HEK293 (cell line): Measurements from ENCODE around the gene PRKCZ.

Experiments
- EGR2 ChIP-seq: fragments of 450-650 bp; formaldehyde crosslinking; IDR thresholded peaks from 2 replicates; pipeline ENCODE4 v1.5.1; 2016; ENCODE audit warnings: low read depth, missing biosample characterization, missing genetic modification characterization
- FEZF1 ChIP-seq: fragments of 450-650 bp; formaldehyde crosslinking; IDR thresholded peaks from 2 replicates; pipeline ENCODE4 v1.5.1; 2016; ENCODE audit warnings: missing biosample characterization, missing genetic modification characterization
- TRIM28 ChIP-seq: IDR thresholded peaks from 2 replicates; pipeline ENCODE4 v1.6.1; 2011; ENCODE audit warnings: low read length, control low read depth, borderline replicate concordance
- YY2 ChIP-seq: fragments of 450-650 bp; formaldehyde crosslinking; IDR thresholded peaks from 2 replicates; pipeline ENCODE4 v1.5.1; 2016; ENCODE audit warnings: missing biosample characterization, missing genetic modification characterization
- ZBTB1 ChIP-seq: fragments of 450-650 bp; formaldehyde crosslinking; IDR thresholded peaks from 2 replicates; pipeline ENCODE4 v1.5.1; 2016; ENCODE audit warnings: missing biosample characterization, missing genetic modification characterization
- ZBTB17 ChIP-seq: fragments of 450-650 bp; formaldehyde crosslinking; IDR thresholded peaks from 2 replicates; pipeline ENCODE4 v1.5.1; 2016; ENCODE audit warnings: missing biosample characterization, missing genetic modification characterization
- ZBTB7A ChIP-seq: fragments of 450-650 bp; formaldehyde crosslinking; IDR thresholded peaks from 2 replicates; pipeline ENCODE4 v1.5.1; 2016; ENCODE audit warnings: low read depth, missing biosample characterization, missing genetic modification characterization
- ZIC2 ChIP-seq: fragments of 450-650 bp; formaldehyde crosslinking; IDR thresholded peaks from 2 replicates; pipeline ENCODE4 v1.5.1; 2016; ENCODE audit warnings: missing biosample characterization, missing genetic modification characterization
- ZNF10 ChIP-seq: fragments of 450-650 bp; formaldehyde crosslinking; IDR thresholded peaks from 2 replicates; pipeline ENCODE4 v1.5.1; 2017; ENCODE audit warnings: missing biosample characterization, missing genetic modification characterization
- ZNF16 ChIP-seq: fragments of 450-650 bp; formaldehyde crosslinking; IDR thresholded peaks from 2 replicates; pipeline ENCODE4 v1.5.1; 2016; ENCODE audit warnings: low read depth, missing biosample characterization, missing genetic modification characterization
- ZNF211 ChIP-seq: fragments of 450-650 bp; formaldehyde crosslinking; IDR thresholded peaks from 2 replicates; pipeline ENCODE4 v1.5.1; 2016; ENCODE audit warnings: low read depth, missing biosample characterization, missing genetic modification characterization
- ZNF302 ChIP-seq: fragments of 450-650 bp; formaldehyde crosslinking; IDR thresholded peaks from 2 replicates; pipeline ENCODE4 v1.5.1; 2016; ENCODE audit warnings: missing biosample characterization, missing genetic modification characterization, low read depth
- ZNF335 ChIP-seq: fragments of 450-650 bp; formaldehyde crosslinking; conservative IDR thresholded peaks from 2 replicates; pipeline ENCODE4 v1.5.1; 2016; ENCODE audit warnings: missing biosample characterization, missing genetic modification characterization
- ZNF354C ChIP-seq: fragments of 450-650 bp; formaldehyde crosslinking; IDR thresholded peaks from 2 replicates; pipeline ENCODE4 v1.5.1; 2016; ENCODE audit warnings: missing biosample characterization, missing genetic modification characterization, low read depth, borderline replicate concordance
- ZNF391 ChIP-seq: fragments of 450-650 bp; formaldehyde crosslinking; IDR thresholded peaks from 2 replicates; pipeline ENCODE4 v1.5.1; 2016; ENCODE audit warnings: low read depth, missing biosample characterization, missing genetic modification characterization, borderline replicate concordance
- ZNF426 ChIP-seq: fragments of 450-650 bp; formaldehyde crosslinking; IDR thresholded peaks from 2 replicates; pipeline ENCODE4 v1.5.1; 2017; ENCODE audit warnings: missing biosample characterization, missing genetic modification characterization, mild to moderate bottlenecking, inconsistent platforms, moderate library complexity
- ZNF473 ChIP-seq: fragments of 450-650 bp; formaldehyde crosslinking; IDR thresholded peaks from 2 replicates; pipeline ENCODE4 v1.5.1; 2017; ENCODE audit warnings: missing biosample characterization, missing genetic modification characterization
- ZNF555 ChIP-seq: fragments of 450-650 bp; formaldehyde crosslinking; conservative IDR thresholded peaks from 2 replicates; pipeline ENCODE4 v1.5.1; 2017; ENCODE audit warnings: missing biosample characterization, mild to moderate bottlenecking, missing genetic modification characterization, inconsistent platforms
- ZNF561 ChIP-seq: fragments of 450-650 bp; IDR thresholded peaks from 2 replicates; pipeline ENCODE4 v1.5.1; 2018; ENCODE audit warnings: missing biosample characterization, missing genetic modification characterization, borderline replicate concordance
- ZNF670 ChIP-seq: fragments of 450-650 bp; formaldehyde crosslinking; IDR thresholded peaks from 2 replicates; pipeline ENCODE4 v1.5.1; 2016; ENCODE audit warnings: missing biosample characterization, missing genetic modification characterization, low read depth
- ZNF707 ChIP-seq: fragments of 450-650 bp; formaldehyde crosslinking; IDR thresholded peaks from 2 replicates; pipeline ENCODE4 v1.5.1; 2016; ENCODE audit warnings: missing biosample characterization, missing genetic modification characterization
- ZNF76 ChIP-seq: fragments of 450-650 bp; formaldehyde crosslinking; IDR thresholded peaks from 2 replicates; pipeline ENCODE4; 2016; ENCODE audit warnings: low read depth, missing biosample characterization, missing genetic modification characterization, borderline replicate concordance
- ZNF792 ChIP-seq: fragments of 450-650 bp; formaldehyde crosslinking; IDR thresholded peaks from 2 replicates; pipeline ENCODE4 v1.5.1; 2016; ENCODE audit warnings: missing biosample characterization, missing genetic modification characterization
- ZNF830 ChIP-seq: fragments of 450-650 bp; IDR thresholded peaks from 2 replicates; pipeline ENCODE4 v1.5.0; 2018; ENCODE audit warnings: missing biosample characterization, missing genetic modification characterization, low read depth, mild to moderate bottlenecking, moderate library complexity
- ZSCAN30 ChIP-seq: fragments of 450-650 bp; IDR thresholded peaks from 2 replicates; pipeline ENCODE4 v1.5.1; 2018; ENCODE audit warnings: missing biosample characterization, mild to moderate bottlenecking, missing genetic modification characterization, moderate library complexity
- TF ChIP-seq, protein P1 (sequence below): fragments of 450-650 bp; formaldehyde crosslinking; optimal IDR thresholded peaks from 2 replicates; pipeline ENCODE3; 2016; ENCODE audit warnings: missing biosample characterization, mild to moderate bottlenecking, missing genetic modification characterization
- TF ChIP-seq, protein P2 (sequence below): fragments of 450-650 bp; formaldehyde crosslinking; IDR thresholded peaks from 2 replicates; pipeline ENCODE4 v1.5.1; 2017; ENCODE audit warnings: missing biosample characterization, mild to moderate bottlenecking, missing genetic modification characterization, moderate library complexity
- TF ChIP-seq, protein P3 (sequence below): fragments of 450-650 bp; formaldehyde crosslinking; IDR thresholded peaks from 2 replicates; pipeline ENCODE4 v1.5.1; 2016; ENCODE audit warnings: missing biosample characterization, missing genetic modification characterization
- TF ChIP-seq, protein P4 (sequence below): fragments of 450-650 bp; formaldehyde crosslinking; IDR thresholded peaks from 2 replicates; pipeline ENCODE4 v1.5.1; 2016; ENCODE audit warnings: missing biosample characterization, missing genetic modification characterization
- TF ChIP-seq, protein P5 (sequence below): fragments of 450-650 bp; formaldehyde crosslinking; IDR thresholded peaks from 2 replicates; pipeline ENCODE4 v1.5.1; 2016; ENCODE audit warnings: missing biosample characterization, missing genetic modification characterization, borderline replicate concordance

The PRKCZ gene

DNA sequence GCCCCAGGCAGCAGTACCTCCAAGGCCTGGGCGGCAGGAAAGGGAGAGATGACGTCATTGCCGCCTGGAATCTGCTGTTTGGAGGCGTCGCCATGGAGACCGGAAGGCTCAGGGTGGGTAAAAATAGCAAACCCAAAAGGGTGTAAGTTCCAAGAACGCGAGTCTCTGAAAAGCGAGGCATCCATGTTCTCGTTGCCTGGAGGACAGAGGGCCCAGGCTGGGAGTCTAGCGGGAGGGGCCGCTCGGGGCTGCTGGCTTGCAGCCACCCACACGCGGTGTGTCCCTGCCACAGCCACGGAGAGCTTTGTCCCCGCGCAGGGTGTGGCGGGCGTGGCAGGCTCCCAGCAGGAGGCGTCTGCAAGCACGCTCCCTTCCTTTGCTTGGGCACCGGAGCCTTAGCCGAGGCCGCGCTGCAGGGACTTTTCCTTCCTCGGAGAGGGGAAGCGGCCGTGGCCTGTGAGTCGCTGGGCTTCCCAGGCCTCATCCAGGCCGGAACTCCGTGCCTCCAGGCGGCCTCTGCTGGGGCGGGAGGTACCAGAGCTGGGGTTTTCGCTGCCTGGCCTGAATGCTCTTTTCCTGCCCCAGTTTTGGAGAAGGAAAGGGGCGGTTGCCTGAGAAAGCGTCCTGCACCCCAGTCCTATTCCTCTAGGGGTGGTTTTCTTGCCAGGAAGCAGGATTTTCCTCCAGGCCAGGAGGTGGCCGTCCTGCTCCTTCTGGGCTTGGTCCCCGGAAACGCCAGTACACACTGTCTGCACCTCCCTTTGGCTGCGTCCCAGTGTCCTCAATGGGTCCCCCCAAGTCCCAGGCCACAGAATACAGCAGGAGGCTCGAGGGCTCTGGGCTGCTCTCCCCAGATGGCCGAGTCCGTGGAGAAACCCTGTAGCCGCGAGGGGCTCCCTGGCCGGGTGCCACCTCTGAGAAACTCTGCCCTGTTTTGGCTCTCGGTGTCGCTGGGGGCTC lies 162.6 kb downstream of the PRKCZ start (continued):
- TF ChIP-seq ZNF354C (tag by site-specific recombination), result no peak
- no peak for TF ChIP-seq ZNF670
- no peak for TF ChIP-seq ZNF302 (tag by site-specific recombination)
- TF ChIP-seq, protein P1, sequence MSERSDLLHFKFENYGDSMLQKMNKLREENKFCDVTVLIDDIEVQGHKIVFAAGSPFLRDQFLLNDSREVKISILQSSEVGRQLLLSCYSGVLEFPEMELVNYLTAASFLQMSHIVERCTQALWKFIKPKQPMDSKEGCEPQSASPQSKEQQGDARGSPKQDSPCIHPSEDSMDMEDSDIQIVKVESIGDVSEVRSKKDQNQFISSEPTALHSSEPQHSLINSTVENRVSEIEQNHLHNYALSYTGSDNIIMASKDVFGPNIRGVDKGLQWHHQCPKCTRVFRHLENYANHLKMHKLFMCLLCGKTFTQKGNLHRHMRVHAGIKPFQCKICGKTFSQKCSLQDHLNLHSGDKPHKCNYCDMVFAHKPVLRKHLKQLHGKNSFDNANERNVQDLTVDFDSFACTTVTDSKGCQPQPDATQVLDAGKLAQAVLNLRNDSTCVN (tag by site-specific recombination), result peak; percentile 58
- TF ChIP-seq ZNF391 (tag by site-specific recombination), result peak; percentile 31; the same call in 1 of the 2 replicates
- TF ChIP-seq ZBTB17, result peak; percentile 83
- no peak for TF ChIP-seq ZNF707 (tag by site-specific recombination)
- TF ChIP-seq ZBTB7A, result no peak
- TF ChIP-seq ZNF426 (tag by site-specific recombination), result no peak
- TF ChIP-seq EGR2 (tag by site-specific recombination), result peak; percentile 55
- no peak for TF ChIP-seq ZBTB1 (tag by site-specific recombination)
- peak; percentile 92 for TF ChIP-seq FEZF1 (tag by site-specific recombination)
- TF ChIP-seq ZNF10 (tag by site-specific recombination), result no peak
- TF ChIP-seq, protein P2, sequence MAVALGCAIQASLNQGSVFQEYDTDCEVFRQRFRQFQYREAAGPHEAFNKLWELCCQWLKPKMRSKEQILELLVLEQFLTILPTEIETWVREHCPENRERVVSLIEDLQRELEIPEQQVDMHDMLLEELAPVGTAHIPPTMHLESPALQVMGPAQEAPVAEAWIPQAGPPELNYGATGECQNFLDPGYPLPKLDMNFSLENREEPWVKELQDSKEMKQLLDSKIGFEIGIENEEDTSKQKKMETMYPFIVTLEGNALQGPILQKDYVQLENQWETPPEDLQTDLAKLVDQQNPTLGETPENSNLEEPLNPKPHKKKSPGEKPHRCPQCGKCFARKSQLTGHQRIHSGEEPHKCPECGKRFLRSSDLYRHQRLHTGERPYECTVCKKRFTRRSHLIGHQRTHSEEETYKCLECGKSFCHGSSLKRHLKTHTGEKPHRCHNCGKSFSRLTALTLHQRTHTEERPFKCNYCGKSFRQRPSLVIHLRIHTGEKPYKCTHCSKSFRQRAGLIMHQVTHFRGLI, result peak; percentile 57
- TF ChIP-seq ZNF211 (tag by site-specific recombination), result no peak
- TF ChIP-seq, protein P3, sequence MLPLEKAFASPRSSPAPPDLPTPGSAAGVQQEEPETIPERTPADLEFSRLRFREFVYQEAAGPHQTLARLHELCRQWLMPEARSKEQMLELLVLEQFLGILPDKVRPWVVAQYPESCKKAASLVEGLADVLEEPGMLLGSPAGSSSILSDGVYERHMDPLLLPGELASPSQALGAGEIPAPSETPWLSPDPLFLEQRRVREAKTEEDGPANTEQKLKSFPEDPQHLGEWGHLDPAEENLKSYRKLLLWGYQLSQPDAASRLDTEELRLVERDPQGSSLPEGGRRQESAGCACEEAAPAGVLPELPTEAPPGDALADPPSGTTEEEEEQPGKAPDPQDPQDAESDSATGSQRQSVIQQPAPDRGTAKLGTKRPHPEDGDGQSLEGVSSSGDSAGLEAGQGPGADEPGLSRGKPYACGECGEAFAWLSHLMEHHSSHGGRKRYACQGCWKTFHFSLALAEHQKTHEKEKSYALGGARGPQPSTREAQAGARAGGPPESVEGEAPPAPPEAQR (tag by site-specific recombination), result 0 out of 2 replicates have a peak, but pooled peaks have one; percentile 12
- no peak for TF ChIP-seq ZNF473 (tag by site-specific recombination)
- TF ChIP-seq ZNF555, result no peak
- TF ChIP-seq ZSCAN30, result peak; percentile 56; the same call in 1 of the 2 replicates
- TF ChIP-seq, protein P4, sequence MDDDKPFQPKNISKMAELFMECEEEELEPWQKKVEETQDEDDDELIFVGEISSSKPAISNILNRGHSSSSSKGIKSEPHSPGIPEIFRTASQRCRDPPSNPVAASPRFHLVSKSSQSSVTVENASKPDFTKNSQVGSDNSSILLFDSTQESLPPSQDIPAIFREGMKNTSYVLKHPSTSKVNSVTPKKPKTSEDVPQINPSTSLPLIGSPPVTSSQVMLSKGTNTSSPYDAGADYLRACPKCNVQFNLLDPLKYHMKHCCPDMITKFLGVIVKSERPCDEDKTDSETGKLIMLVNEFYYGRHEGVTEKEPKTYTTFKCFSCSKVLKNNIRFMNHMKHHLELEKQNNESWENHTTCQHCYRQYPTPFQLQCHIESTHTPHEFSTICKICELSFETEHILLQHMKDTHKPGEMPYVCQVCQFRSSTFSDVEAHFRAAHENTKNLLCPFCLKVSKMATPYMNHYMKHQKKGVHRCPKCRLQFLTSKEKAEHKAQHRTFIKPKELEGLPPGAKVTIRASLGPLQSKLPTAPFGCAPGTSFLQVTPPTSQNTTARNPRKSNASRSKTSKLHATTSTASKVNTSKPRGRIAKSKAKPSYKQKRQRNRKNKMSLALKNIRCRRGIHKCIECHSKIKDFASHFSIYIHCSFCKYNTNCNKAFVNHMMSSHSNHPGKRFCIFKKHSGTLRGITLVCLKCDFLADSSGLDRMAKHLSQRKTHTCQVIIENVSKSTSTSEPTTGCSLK (tag by site-specific recombination), result no peak
- peak; percentile 67 for TF ChIP-seq ZNF335
- no peak for TF ChIP-seq ZNF830 (tag by site-specific recombination)
- 0 out of 2 replicates have a peak, but pooled peaks have one; percentile 12 for TF ChIP-seq ZNF76 (tag by site-specific recombination)
- peak; percentile 80 for TF ChIP-seq ZIC2 (tag by site-specific recombination)
- no peak for TF ChIP-seq ZNF792 (tag by site-specific recombination)
- peak; percentile 81 for TF ChIP-seq TRIM28
- TF ChIP-seq ZNF16, result no peak
- TF ChIP-seq YY2 (tag by site-specific recombination), result no peak
- TF ChIP-seq, protein P5, sequence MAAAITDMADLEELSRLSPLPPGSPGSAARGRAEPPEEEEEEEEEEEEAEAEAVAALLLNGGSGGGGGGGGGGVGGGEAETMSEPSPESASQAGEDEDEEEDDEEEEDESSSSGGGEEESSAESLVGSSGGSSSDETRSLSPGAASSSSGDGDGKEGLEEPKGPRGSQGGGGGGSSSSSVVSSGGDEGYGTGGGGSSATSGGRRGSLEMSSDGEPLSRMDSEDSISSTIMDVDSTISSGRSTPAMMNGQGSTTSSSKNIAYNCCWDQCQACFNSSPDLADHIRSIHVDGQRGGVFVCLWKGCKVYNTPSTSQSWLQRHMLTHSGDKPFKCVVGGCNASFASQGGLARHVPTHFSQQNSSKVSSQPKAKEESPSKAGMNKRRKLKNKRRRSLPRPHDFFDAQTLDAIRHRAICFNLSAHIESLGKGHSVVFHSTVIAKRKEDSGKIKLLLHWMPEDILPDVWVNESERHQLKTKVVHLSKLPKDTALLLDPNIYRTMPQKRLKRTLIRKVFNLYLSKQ, result no peak
- peak; percentile 71 for TF ChIP-seq ZNF561 (tag by site-specific recombination)
